GM23338 (cell line): ENCODE data around the gene AMZ1. TPM values are rescaled to one million over a fixed set of nuclear protein-coding genes. Genes with fewer than 3 reads are reported as not detected.

ENCODE experiments used
- ATAC-seq: fragments of 200-7000 bp; cut with Tn5 transposase; 3 replicates; pipeline ENCODE4 v1.9.1; 2020
- DNase-seq: peaks from one replicate; pipeline ENCODE4 v3.0.0-alpha.2; 2015; ENCODE audit warnings: low spot score
- H2AFZ ChIP-seq: fragments of 200-600 bp; sonication (generic); 2 replicates; pipeline ENCODE4 v1.8.0; 2016; ENCODE audit warnings: antibody characterized with exemption, mild to moderate bottlenecking, moderate library complexity
- H3F3A ChIP-seq: fragments of 200-600 bp; sonication (generic); replicated peaks from 2 replicates; pipeline ENCODE4 v1.8.0; 2017; ENCODE audit warnings: antibody characterized with exemption, mixed run types, low read depth
- H3K27ac ChIP-seq: fragments of 200-600 bp; sonication (generic); 2 replicates; pipeline ENCODE4 v1.6.1; 2016; ENCODE audit warnings: low read depth
- H3K27me3 ChIP-seq: fragments of 200-600 bp; sonication (generic); 2 replicates; pipeline ENCODE4 v1.8.0; 2016; ENCODE audit warnings: mild to moderate bottlenecking, mixed run types, moderate library complexity; ENCODE audit not compliant: insufficient read depth
- H3K36me3 ChIP-seq: fragments of 200-600 bp; sonication (generic); 2 replicates; pipeline ENCODE4 v1.8.0; 2016; ENCODE audit warnings: mild to moderate bottlenecking; ENCODE audit not compliant: insufficient read depth
- H3K4me1 ChIP-seq: fragments of 200-600 bp; sonication (generic); 2 replicates; pipeline ENCODE4 v1.8.0; 2016; ENCODE audit warnings: mild to moderate bottlenecking, moderate library complexity; ENCODE audit not compliant: insufficient read depth
- H3K4me2 ChIP-seq: fragments of 200-600 bp; sonication (generic); 2 replicates; pipeline ENCODE4 v1.7.1; 2017; ENCODE audit warnings: mixed run types
- H3K4me3 ChIP-seq: fragments of 200-600 bp; sonication (generic); 2 replicates; pipeline ENCODE4 v1.6.1; 2016; ENCODE audit warnings: mixed run types
- H3K79me2 ChIP-seq: fragments of 200-600 bp; sonication (generic); replicated peaks from 2 replicates; pipeline ENCODE4 v1.8.0; 2017; ENCODE audit warnings: mild to moderate bottlenecking; ENCODE audit not compliant: insufficient read depth
- H3K9me2 ChIP-seq: fragments of 200-600 bp; sonication (generic); 2 replicates; pipeline ENCODE4 v1.8.0; 2017; ENCODE audit not compliant: insufficient read depth
- H4K20me1 ChIP-seq: fragments of 200-600 bp; sonication (generic); replicated peaks from 2 replicates; pipeline ENCODE4 v1.8.0; 2017; ENCODE audit warnings: mild to moderate bottlenecking; ENCODE audit not compliant: insufficient read depth
- H3K27ac Mint-ChIP-seq: 2 replicates; pipeline ENCODE4 v1.8.0; 2020; ENCODE audit warnings: inconsistent platforms, mild to moderate bottlenecking, moderate library complexity, mixed read lengths
- H3K27me3 Mint-ChIP-seq: 3 replicates; pipeline ENCODE4 v1.8.0; 2022; ENCODE audit warnings: low read depth, mild to moderate bottlenecking, moderate library complexity, mixed read lengths, inconsistent platforms; ENCODE audit not compliant: insufficient read depth, poor library complexity
- H3K36me3 Mint-ChIP-seq: 3 replicates; pipeline ENCODE4 v1.8.0; 2021; ENCODE audit warnings: low read depth, mild to moderate bottlenecking, inconsistent platforms, moderate library complexity, mixed read lengths
- H3K4me1 Mint-ChIP-seq: 3 replicates; pipeline ENCODE4 v1.8.0; 2020; ENCODE audit warnings: mild to moderate bottlenecking, inconsistent platforms, mixed read lengths
- H3K4me3 Mint-ChIP-seq: 3 replicates; pipeline ENCODE4 v1.8.0; 2021; ENCODE audit warnings: moderate library complexity, mild to moderate bottlenecking, inconsistent platforms, mixed read lengths
- H3K9me3 Mint-ChIP-seq: 3 replicates; pipeline ENCODE4 v1.8.0; 2020; ENCODE audit warnings: moderate library complexity, mild to moderate bottlenecking, inconsistent platforms, mixed read lengths
- CREB1 ChIP-seq: fragments of 250-450 bp; sonication (Bioruptor Pico); IDR thresholded peaks from 2 replicates; pipeline ENCODE4 v1.5.0; 2020; ENCODE audit warnings: low read depth, mild to moderate bottlenecking, moderate library complexity
- CTCF ChIP-seq, 2 experiments: fragments of 200-600 bp in 1 of 2; sonication (generic) in 1 of 2; conservative IDR thresholded peaks; 2 replicates each; pipeline versions ENCODE4 v1.5.1 to v1.6.1; 2016 to 2017; ENCODE audit warnings: antibody characterized with exemption in 2 of 2, low read depth in 2 of 2, mild to moderate bottlenecking in 2 of 2, moderate library complexity in 1 of 2
- EZH2 ChIP-seq: fragments of 200-600 bp; sonication (generic); IDR thresholded peaks from one replicate; pipeline ENCODE4 v1.8.0; 2017; ENCODE audit warnings: antibody characterized with exemption, mild to moderate bottlenecking, low read depth; ENCODE audit not compliant: unreplicated experiment
- EZH2phosphoT487 ChIP-seq: fragments of 200-600 bp; sonication (generic); IDR thresholded peaks from one replicate; pipeline ENCODE4 v1.8.1; 2018; ENCODE audit warnings: antibody characterized with exemption; ENCODE audit not compliant: unreplicated experiment
- JUNB ChIP-seq: IDR thresholded peaks from one replicate; pipeline ENCODE4 v1.6.1; 2016; ENCODE audit warnings: antibody characterized with exemption; ENCODE audit not compliant: unreplicated experiment
- POLR2AphosphoS5 ChIP-seq: IDR thresholded peaks from 2 replicates; pipeline ENCODE4 v1.6.1; 2016; ENCODE audit warnings: antibody characterized with exemption, low read depth
- REST ChIP-seq: IDR thresholded peaks from one replicate; pipeline ENCODE4 v1.6.1; 2018; ENCODE audit warnings: antibody characterized with exemption; ENCODE audit not compliant: unreplicated experiment
- ZNF114 ChIP-seq: fragments of 250-450 bp; sonication (Bioruptor Pico); IDR thresholded peaks from 2 replicates; pipeline ENCODE4 v1.5.0; 2020; ENCODE audit warnings: mild to moderate bottlenecking, moderate library complexity
- polyA plus RNA-seq: library from polyadenylated mRNA; unstranded; fragments of >200 nt; fragmentation: Nextera tagmentation; extraction: Ambion mirVana; gene quantifications from 2 replicates; pipeline ENCODE4 v1.2.1, GENCODE V29; 2016
- total RNA-seq: library from RNA; depleted of rRNA; stranded (reverse); fragments of >200 nt; shearing (Covaris generic); gene quantifications from 2 replicates; pipeline ENCODE4 v1.2.3, GENCODE V29; 2014

The AMZ1 gene
- total and polyA plus RNA-seq, 2 experiments from 2014 or later, result 0.73 to 4.5 TPM

GRCh38 chr7:2680256-2680655 lies 7.7 kb upstream of the AMZ1 start (continued):
- no peak for TF ChIP-seq REST
- TF ChIP-seq EZH2phosphoT487, result no peak

GRCh38 chr7:2680792-2681490 lies 7.1 kb upstream of the AMZ1 start:
- Histone ChIP-seq H3K4me1 (no peaks in the 10 kb centered on the region), H3K4me2 (no peak overlapping the region), H2AFZ (peak overlapping the region; percentile 78), H3K79me2 (no peaks in the 10 kb centered on the region), H3K27ac (no peak overlapping the region), H3K9me2 (no peaks in the 10 kb centered on the region), H3F3A (no peaks in the 10 kb centered on the region), H4K20me1 (no peaks in the 10 kb centered on the region), H3K4me3 (no peak overlapping the region), H3K36me3 (no peaks in the 10 kb centered on the region), H3K27me3 (no peaks in the 10 kb centered on the region)
- Mint-ChIP-seq H3K27ac (no peak overlapping the region), H3K27me3 (peaks cover 14% of the 10 kb centered on the region), H3K36me3 (no peaks in the 10 kb centered on the region; the same call in 2 of the 3 replicates), H3K9me3 (0 out of 3 replicates have a peak, but pooled peaks cover 2% of the 10 kb centered on the region), H3K4me1 (no peaks in the 10 kb centered on the region; the same call in 2 of the 3 replicates), H3K4me3 (no peak overlapping the region)
- TF ChIP-seq CTCF (conservative IDR thresholded peaks at IDR 0.05; ENCODE audit: low read depth in 2 of 2), result peak; percentile 65 to 95
- TF ChIP-seq ZNF114, result no peak
- no peak for TF ChIP-seq CREB1
- TF ChIP-seq POLR2AphosphoS5, result no peak
- TF ChIP-seq EZH2phosphoT487, result no peak
- TF ChIP-seq REST, result no peak
- no peak for TF ChIP-seq EZH2
- TF ChIP-seq JUNB, result no peak
- peak; percentile 93 for DNase-seq
- ATAC-seq, result peak; percentile 91
